Measurements from ENCODE around the gene PSIP1.
"Not testable (repeated sequence)": the region's sequence is repeated elsewhere in the genome, so short reads cannot be mapped to it uniquely, and the experiment has no call there.

PSIP1 gene

GRCh38 chr9:15501179-15501578 lies 9.6 kb downstream of the PSIP1 start:
- no peak for DNase-seq

DNA sequence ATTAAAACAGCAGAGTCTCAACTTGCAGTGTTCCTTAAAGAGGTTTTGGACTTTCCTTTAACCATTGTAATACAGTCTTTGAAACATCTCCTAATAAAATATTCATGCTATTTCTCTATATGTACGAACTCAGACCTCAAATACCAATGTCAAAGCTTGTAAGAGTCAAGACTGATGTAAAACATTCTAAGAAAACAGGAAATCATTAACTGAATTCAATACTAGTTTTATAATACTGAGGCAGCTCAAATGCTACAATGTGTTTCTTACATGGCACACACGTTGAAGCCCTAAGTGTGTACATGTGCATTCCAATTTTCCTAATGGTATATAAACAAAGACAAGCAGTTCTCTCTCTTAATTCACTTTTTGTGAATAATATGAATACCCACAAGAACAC lies 11.6 kb downstream of the PSIP1 start:
- no peak for DNase-seq

GRCh38 chr9:15498246-15498995 lies 12.3 kb downstream of the PSIP1 start:
- no peak for DNase-seq

DNA sequence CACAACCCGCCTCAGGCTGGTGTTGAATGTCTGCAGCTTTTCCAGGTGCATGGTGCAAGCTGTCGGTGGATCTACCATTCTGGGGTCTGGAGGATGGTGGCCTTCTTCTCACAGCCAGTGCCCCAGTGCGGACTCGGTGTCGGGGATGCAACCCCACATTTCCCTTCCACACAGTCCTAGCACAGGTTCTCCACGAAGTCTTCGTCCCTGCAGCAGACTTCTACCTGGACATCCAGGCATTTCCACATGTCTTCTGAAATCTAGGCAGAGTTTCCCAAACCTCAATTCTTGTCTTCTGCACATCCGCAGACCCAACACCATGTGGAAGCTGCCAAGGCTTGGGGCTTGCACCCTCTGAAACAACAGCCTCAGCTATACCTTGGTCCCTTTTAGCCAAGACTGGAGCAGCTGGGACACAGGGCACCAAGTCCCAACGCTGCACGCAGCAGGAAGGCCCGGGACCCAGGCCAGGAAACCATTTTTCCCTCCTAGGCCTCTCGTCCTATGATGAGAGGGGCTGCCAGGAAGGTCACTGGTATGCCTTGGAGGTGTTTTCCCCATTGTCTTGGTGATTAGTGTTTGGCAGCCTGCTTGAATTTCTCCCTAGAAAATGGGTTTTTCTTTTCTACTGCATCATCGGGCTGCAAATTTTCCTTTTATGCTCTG lies 18.2 kb downstream of the PSIP1 start:
- no peak for DNase-seq

DNA sequence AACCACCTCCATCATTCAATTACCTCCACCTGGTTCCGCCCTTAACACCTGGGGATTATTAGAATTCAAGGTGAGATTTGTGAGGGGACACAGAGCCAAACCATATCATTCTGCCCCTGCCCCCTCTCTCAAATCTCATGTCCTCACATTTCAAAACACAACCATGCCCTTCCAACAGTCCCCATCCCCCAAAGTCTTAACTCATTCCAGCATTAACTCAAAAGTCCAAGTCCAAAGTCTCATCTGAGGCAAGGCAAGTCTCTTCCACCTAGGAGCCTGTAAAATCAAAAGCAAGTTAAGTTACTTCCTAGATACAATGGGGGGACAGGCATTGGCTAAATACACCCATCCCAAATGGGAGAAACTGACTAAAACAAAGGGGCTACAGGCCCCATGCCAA lies 18.8 kb downstream of the PSIP1 start:
- DNase-seq: no peak

DNA sequence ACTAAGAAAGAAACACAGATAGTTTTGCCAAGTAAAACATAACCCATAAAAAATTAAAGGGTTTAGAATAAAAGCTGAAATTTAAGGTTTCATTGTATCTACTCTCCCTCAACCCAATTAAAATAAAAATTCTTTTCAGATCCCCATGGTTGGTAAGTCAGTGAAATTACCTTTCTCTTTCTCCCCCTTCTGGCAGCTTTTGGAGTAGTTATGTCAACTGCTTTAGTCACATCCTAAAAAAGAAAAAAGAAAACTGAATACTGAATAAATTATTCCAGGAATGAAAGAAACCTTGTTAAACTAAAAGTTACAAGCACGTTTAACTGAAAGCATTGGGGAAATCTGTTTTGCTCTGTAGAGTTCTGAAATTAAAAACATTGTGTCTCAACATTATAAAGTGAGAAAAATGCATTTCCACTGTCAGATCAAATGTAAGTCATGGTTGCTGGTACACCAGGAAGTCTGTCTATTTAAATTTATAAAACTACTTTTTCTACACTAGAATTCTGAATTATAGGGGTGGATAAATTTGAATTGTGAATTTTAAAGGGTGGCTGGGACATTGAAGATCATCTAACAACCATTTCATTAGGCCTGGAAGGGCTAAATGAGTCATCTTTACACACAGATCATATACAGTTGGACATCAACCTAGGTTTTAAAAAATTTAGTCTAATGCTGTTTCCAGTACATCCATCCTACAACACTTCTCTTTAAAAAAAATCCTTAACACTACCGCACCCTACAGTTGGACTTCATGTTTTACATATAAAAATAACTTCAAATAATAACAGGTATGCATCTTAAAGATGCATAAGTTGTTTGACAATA lies 24.7 kb downstream of the PSIP1 start:
- no peak for DNase-seq

- DNase-seq: no peak
These were observed 26.0 kb downstream of the PSIP1 start for GRCh38 chr9:15484802-15485201.

GRCh38 chr9:15482146-15482545 lies 28.6 kb downstream of the PSIP1 start:
- DNase-seq: no peak

- no peak for DNase-seq
These were observed 30.7 kb downstream of the PSIP1 start for GRCh38 chr9:15480028-15480427.

DNA sequence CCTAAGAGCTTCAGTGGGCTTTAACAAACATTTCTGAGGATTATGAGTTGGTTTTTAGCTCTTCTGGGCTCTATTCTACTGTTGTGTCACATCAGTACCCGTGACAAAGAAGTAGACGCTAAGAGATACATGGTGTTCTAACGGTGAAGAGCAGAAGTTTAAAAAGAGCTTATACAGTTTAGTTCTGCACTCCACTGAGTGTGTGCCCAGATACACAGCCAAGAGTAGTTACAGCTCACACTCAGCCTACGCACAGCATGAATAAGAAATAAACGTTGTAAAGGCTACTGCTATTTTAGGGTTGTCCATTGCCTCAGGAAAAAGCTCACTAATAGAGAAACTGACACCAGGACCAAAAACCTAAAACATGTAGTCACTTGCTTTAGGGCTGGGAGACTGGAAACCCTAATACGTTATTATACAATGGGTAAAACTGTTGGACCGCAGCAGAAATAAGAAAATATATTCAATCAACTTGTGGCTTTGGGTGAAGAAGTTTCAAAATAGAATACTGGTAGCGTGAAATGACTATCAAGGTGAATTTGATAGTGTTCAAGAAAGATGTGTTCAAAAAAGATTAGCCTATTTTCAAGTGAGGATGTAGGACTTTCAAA lies 34.7 kb downstream of the PSIP1 start:
- DNase-seq: no peak

- no peak for DNase-seq
These were observed 40.9 kb downstream of the PSIP1 start for GRCh38 chr9:15469862-15470261.

- DNase-seq: peak; percentile 5
These were observed 41.4 kb downstream of the PSIP1 start for GRCh38 chr9:15469406-15469805.

GRCh38 chr9:15468145-15468544 lies 42.6 kb downstream of the PSIP1 start:
- no peak for DNase-seq

GRCh38 chr9:15461601-15462000 lies 49.2 kb downstream of the PSIP1 start:
- no peak for DNase-seq

DNA sequence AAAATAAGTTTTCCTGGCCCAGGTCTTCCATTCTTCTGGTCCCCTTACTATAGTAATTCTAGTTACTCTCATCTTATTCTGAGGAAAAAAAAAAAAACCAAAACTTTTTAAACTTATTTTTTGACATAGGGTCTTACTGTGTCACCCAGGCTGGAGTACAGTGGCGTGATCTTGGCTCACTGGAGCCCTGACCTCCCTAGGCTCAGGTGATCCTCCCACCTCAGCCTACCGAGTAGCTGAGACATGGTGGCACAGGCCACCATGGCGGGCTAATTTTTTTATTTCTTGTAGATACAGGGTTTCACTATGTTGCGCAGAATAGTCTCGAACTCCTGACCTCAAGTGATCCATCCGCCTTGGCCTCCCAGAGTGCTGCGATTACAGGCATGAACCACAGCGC lies 49.7 kb downstream of the PSIP1 start:
- no peak for DNase-seq

GRCh38 chr9:15453956-15454355 lies 56.8 kb downstream of the PSIP1 start:
- no peak for DNase-seq

DNA sequence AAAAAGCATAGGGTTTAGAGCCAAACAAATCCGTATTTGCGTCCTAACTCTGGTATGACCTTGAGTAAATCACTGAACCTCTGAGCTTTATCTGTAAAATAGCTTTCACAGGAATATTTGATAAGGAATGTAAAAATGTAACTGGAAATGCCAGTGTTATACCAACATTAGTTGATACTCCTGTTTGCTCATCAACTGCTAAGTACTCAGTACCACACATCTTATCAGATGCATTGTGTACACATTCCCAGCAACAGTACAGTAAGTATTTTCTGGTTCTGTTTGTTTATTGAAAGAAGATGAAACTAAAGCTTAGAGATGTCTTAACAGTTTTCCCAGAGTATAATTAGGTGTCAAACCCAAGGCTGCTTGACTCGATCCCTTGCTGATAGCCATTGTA lies 66.6 kb downstream of the PSIP1 start:
- DNase-seq: no peak

- not testable (repeated sequence) for DNase-seq
These were observed 68.5 kb downstream of the PSIP1 start for GRCh38 chr9:15442264-15442663.

- not testable (repeated sequence) for DNase-seq
These were observed 68.9 kb downstream of the PSIP1 start for GRCh38 chr9:15441841-15442240.

- no peak for DNase-seq
These were observed 71.9 kb downstream of the PSIP1 start for GRCh38 chr9:15438891-15439290.

DNA sequence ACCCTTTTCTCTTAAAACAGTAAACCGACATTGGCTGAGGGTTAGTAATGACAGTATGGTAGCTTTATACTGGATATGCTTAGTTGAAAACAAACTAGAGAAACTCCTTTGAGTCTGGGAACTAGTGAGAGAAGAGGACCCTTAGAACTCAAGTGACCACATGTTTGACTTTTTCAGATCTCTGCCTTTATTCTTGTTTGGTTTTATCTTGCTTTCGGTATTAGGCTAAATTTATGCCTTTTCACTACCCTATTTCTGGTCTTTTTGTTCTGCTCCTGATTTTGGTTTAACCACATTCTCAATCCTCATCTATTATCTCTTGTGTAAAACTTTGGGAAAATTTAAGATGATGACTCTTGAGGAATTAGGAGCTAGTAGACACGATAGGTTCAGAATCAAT lies 77.1 kb downstream of the PSIP1 start:
- no peak for DNase-seq

DNA sequence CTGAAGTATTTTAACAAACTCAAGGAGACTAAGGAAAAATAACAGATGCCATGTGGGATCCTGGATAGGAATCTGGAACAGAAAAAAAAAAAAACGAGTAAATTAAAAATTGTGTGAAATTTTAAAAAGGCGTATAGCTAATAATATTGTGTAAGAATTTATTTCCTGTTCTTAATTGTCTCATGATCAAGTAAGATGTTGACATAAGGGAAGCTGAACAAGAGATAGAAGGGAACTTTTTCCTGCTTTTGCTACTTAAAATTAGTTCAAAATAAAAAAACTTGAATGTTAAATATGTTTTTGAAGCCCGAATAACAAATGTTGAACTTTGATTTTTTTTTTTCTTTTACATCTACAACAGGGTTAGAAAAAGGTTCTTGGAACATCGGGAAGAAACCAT lies 77.6 kb downstream of the PSIP1 start:
- no peak for DNase-seq
